IPS-18a (cell line): ENCODE measurements around the gene HIBCH.
"Not testable (repeated sequence)": the region's sequence is repeated elsewhere in the genome, so short reads cannot be mapped to it uniquely, and the experiment has no call there.

Experiments used
- H3K27ac ChIP-seq: one replicate; pipeline ENCODE4 v1.5.1; 2013; ENCODE audit warnings: low read length
- H3K27me3 ChIP-seq: one replicate; pipeline ENCODE4 v1.6.1; 2013; ENCODE audit warnings: mild to moderate bottlenecking, low read length; ENCODE audit not compliant: control insufficient read depth, insufficient read depth
- H3K36me3 ChIP-seq: one replicate; pipeline ENCODE4 v1.6.1; 2013; ENCODE audit warnings: low read depth, low read length; ENCODE audit not compliant: control insufficient read depth
- H3K4me1 ChIP-seq: one replicate; pipeline ENCODE4 v1.6.1; 2013; ENCODE audit warnings: low read depth, low read length; ENCODE audit not compliant: control insufficient read depth
- H3K4me3 ChIP-seq: one replicate; pipeline ENCODE4 v1.5.1; 2013; ENCODE audit warnings: low read length
- H3K9ac ChIP-seq: one replicate; pipeline ENCODE4 v1.6.1; 2013; ENCODE audit warnings: mild to moderate bottlenecking, low read length, moderate library complexity
- H3K9me3 ChIP-seq: one replicate; pipeline ENCODE4 v1.6.1; 2013; ENCODE audit warnings: low read depth, low read length; ENCODE audit not compliant: control insufficient read depth

The HIBCH gene

DNA sequence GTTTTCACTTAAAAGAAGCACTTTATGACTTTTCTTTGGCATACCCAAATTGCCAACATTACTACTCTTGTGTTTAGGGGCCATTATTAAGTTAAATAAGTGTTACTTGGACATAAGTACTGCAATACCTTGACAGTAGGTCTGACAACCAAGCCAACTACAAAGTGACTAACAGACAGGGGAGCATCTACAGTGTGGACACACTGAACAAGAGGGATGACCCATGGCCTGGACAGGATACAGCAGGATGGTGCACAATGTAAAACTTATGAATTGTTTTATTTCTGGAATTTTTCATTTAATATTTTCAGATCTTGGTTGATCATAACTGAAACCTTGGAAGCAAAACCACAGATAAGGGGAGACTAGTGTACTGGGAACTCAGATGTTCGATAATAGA, 19.8 kb upstream of the HIBCH start:
- H3K27ac ChIP-seq, result no peak overlapping the region
- no peak overlapping the region for H3K4me3 ChIP-seq
- H3K36me3 ChIP-seq, result no peaks in the 10 kb centered on the region
- peaks cover 20% of the 10 kb centered on the region for H3K27me3 ChIP-seq
- peaks cover 8% of the 10 kb centered on the region for H3K4me1 ChIP-seq
- no peak overlapping the region for H3K9ac ChIP-seq
- H3K9me3 ChIP-seq, result no peaks in the 10 kb centered on the region

GRCh38 chr2:190338453-190338852, 18.8 kb upstream of the HIBCH start:
- H3K4me3 ChIP-seq, result no peak overlapping the region
- H3K4me1 ChIP-seq, result peaks cover 6% of the 10 kb centered on the region
- H3K27me3 ChIP-seq, result peaks cover 12% of the 10 kb centered on the region
- H3K9ac ChIP-seq, result no peak overlapping the region
- H3K9me3 ChIP-seq, result no peaks in the 10 kb centered on the region
- no peaks in the 10 kb centered on the region for H3K36me3 ChIP-seq
- H3K27ac ChIP-seq, result no peak overlapping the region

GRCh38 chr2:190336420-190336819, 16.8 kb upstream of the HIBCH start:
- Histone ChIP-seq H3K36me3 (no peaks in the 10 kb centered on the region), H3K27me3 (no peaks in the 10 kb centered on the region), H3K27ac (no peak overlapping the region), H3K9me3 (no peaks in the 10 kb centered on the region), H3K4me1 (peaks cover 6% of the 10 kb centered on the region), H3K4me3 (no peak overlapping the region), H3K9ac (no peak overlapping the region)

DNA sequence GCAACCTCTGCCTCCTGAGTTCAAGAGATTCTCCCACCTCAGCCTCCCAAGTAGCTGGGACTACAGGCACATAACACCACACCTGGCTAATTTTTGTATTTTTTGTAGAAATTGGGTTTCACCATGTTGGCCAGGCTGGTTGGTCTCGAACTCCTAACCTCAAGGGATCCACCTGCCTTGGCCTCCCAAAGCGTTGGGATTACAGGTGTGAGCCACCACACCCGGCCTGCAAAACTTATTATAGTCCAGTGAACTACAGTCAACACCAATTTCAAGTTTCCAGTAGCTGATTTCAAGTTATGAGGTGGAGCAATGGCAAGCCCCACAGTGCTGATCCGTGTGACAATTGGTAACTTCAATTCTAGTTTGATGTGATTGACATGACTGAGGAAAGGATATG, 16.0 kb upstream of the HIBCH start:
- not testable (repeated sequence) for H3K9me3 ChIP-seq, H3K27me3 ChIP-seq, H3K27ac ChIP-seq, H3K4me3 ChIP-seq, H3K9ac ChIP-seq, H3K36me3 ChIP-seq, H3K4me1 ChIP-seq

GRCh38 chr2:190335225-190335559, 15.6 kb upstream of the HIBCH start:
- no peaks in the 10 kb centered on the region for H3K27me3 ChIP-seq
- H3K4me3 ChIP-seq, result no peak overlapping the region
- H3K4me1 ChIP-seq, result no peaks in the 10 kb centered on the region
- no peak overlapping the region for H3K27ac ChIP-seq
- no peak overlapping the region for H3K9ac ChIP-seq
- H3K36me3 ChIP-seq, result no peaks in the 10 kb centered on the region
- no peaks in the 10 kb centered on the region for H3K9me3 ChIP-seq

DNA sequence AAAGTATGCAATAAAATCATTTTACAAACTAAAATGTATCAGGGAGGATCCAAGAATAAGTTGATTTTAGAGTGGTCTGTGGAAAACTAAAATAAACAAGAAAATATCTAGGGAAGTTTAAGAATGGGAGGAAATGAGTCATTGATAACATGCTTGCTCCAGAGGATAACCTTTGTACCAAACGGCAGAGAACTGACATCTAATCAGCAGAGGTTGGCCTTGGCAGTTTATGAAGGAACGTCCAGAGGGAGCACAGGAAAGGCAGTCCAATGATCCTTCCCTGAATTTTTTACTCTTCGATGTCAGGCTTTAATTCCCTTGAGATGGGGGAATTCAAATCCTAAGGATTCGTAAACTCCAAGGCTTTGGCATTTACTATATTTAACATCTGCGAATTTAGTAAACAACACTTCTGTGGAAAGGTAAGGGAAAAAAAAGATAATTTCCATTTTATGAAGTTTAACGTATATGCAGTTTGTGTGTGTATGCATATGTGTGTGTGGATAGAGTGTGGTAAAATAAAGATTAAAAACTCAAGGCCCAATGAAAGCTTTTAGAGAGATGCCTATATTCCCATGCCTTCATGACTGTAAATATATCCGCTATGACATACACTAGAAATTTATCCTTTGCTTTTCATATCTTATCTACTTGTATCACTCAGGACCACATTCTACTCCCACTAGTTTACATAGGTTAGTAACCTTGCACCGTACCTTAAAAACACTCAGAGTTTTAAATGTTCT, 15.0 kb upstream of the HIBCH start:
- Histone ChIP-seq H3K27ac (no peak overlapping the region), H3K36me3 (no peaks in the 10 kb centered on the region), H3K4me3 (no peak overlapping the region), H3K27me3 (no peaks in the 10 kb centered on the region), H3K4me1 (no peaks in the 10 kb centered on the region), H3K9me3 (no peaks in the 10 kb centered on the region), H3K9ac (no peak overlapping the region)

DNA sequence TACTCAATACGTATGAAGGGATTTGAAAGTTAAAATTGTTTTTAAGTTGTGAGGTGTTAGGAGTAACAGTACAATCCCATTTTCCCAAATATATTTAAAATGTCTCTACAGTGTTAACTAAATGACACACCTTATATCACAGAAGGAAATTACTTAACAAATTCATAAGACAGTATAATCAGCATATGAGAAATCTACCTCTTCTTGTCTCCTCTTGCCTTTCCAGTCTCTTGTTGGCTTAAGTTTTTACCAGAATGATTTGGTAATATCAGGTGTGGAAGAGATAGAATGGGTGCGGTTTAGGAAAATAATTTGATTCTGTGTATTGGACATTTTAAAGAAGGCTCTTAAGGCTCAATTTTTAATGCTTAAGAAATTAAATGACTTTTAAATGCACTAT, 14.3 kb upstream of the HIBCH start:
- Histone ChIP-seq H3K27ac (no peak overlapping the region), H3K27me3 (no peaks in the 10 kb centered on the region), H3K4me3 (no peak overlapping the region), H3K9me3 (no peaks in the 10 kb centered on the region), H3K36me3 (no peaks in the 10 kb centered on the region), H3K4me1 (no peaks in the 10 kb centered on the region), H3K9ac (no peak overlapping the region)

- Histone ChIP-seq H3K4me1 (no peaks in the 10 kb centered on the region), H3K4me3 (no peak overlapping the region), H3K9me3 (no peaks in the 10 kb centered on the region), H3K9ac (no peak overlapping the region), H3K27me3 (no peaks in the 10 kb centered on the region), H3K27ac (no peak overlapping the region), H3K36me3 (no peaks in the 10 kb centered on the region)
Observed at GRCh38 chr2:190333395-190333794, 13.8 kb upstream of the HIBCH start.

DNA sequence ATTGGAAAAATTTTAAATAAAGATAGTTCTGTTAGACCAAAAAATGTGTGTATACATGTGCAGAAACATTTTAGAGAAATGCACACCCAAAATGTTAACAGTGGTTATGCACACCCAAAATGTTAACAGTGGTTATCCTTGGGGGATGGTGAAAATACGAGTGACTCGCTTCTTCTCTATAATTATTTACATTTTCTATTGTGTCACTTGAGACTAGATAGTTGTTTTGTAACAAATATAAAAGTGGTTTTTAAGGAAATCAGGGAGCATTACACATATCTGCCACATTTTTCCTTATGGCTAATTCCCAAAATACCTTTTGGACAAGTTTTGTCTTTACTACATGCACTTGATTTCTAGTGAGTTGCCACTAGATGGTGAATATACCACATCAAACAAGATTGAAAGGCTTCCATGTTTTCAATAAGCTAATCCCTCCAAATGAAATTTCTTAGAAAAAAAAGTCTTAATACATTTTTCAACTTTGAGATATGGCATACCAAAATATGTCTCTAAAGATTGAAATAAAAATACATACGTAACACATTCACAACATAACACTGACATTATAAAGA, 9.0 kb upstream of the HIBCH start:
- Histone ChIP-seq H3K36me3 (no peaks in the 10 kb centered on the region), H3K4me1 (no peaks in the 10 kb centered on the region), H3K4me3 (no peak overlapping the region), H3K9ac (no peak overlapping the region), H3K27ac (no peak overlapping the region), H3K27me3 (no peaks in the 10 kb centered on the region), H3K9me3 (no peaks in the 10 kb centered on the region)

GRCh38 chr2:190327867-190328572, 8.4 kb upstream of the HIBCH start:
- Histone ChIP-seq H3K4me1 (no peaks in the 10 kb centered on the region), H3K9ac (no peak overlapping the region), H3K9me3 (no peaks in the 10 kb centered on the region), H3K4me3 (no peak overlapping the region), H3K27me3 (no peaks in the 10 kb centered on the region), H3K27ac (no peak overlapping the region), H3K36me3 (no peaks in the 10 kb centered on the region)

- no peaks in the 10 kb centered on the region for H3K4me1 ChIP-seq
- no peak overlapping the region for H3K4me3 ChIP-seq
- H3K9me3 ChIP-seq, result no peaks in the 10 kb centered on the region
- H3K27me3 ChIP-seq, result no peaks in the 10 kb centered on the region
- no peak overlapping the region for H3K9ac ChIP-seq
- H3K36me3 ChIP-seq, result no peaks in the 10 kb centered on the region
- H3K27ac ChIP-seq, result no peak overlapping the region
Observed at GRCh38 chr2:190325588-190325987, 6.0 kb upstream of the HIBCH start.

DNA sequence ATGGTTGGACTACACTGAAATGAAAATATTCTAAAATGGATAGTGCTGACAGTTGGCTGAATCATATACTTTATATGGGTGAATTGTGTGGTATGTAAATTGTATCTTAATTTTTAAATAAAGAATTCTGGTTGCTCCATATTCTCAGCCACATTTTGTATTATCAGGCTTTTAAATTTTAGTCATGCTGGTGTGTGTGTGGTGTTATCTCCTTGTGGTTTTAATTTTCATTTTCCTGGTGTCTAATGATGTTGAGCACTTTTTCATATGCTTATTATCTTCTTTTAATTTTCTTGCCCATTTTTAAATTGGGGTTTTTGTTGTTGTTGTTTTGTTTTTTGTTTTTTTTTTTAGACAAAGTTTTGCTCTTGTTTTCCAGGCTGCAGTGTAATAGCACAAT, 3.8 kb upstream of the HIBCH start:
- H3K9me3 ChIP-seq, result no peaks in the 10 kb centered on the region
- no peaks in the 10 kb centered on the region for H3K27me3 ChIP-seq
- H3K9ac ChIP-seq, result no peak overlapping the region
- H3K4me1 ChIP-seq, result peaks cover 7% of the 10 kb centered on the region
- H3K36me3 ChIP-seq, result no peaks in the 10 kb centered on the region
- no peak overlapping the region for H3K4me3 ChIP-seq
- no peak overlapping the region for H3K27ac ChIP-seq
